AML-193 (cell line): ENCODE results near the gene PLK3.
A peak's percentile ranks its signal among the peaks of the same experiment; 100 is the strongest.
"Not testable (repeated sequence)": the region's sequence is repeated elsewhere in the genome, so short reads cannot be mapped to it uniquely, and the experiment has no call there.

Experiments
- DNase-seq, 2 experiments: peaks; one replicate each; lab custom pipeline; 2025; lab: John Stamatoyannopoulos, UW

The PLK3 gene

GRCh38 chr1:44828003-44828651 lies 27.9 kb downstream of the PLK3 start:
- DNase-seq, result no peak

GRCh38 chr1:44828841-44829440 lies 28.8 kb downstream of the PLK3 start:
- no peak for DNase-seq

DNA sequence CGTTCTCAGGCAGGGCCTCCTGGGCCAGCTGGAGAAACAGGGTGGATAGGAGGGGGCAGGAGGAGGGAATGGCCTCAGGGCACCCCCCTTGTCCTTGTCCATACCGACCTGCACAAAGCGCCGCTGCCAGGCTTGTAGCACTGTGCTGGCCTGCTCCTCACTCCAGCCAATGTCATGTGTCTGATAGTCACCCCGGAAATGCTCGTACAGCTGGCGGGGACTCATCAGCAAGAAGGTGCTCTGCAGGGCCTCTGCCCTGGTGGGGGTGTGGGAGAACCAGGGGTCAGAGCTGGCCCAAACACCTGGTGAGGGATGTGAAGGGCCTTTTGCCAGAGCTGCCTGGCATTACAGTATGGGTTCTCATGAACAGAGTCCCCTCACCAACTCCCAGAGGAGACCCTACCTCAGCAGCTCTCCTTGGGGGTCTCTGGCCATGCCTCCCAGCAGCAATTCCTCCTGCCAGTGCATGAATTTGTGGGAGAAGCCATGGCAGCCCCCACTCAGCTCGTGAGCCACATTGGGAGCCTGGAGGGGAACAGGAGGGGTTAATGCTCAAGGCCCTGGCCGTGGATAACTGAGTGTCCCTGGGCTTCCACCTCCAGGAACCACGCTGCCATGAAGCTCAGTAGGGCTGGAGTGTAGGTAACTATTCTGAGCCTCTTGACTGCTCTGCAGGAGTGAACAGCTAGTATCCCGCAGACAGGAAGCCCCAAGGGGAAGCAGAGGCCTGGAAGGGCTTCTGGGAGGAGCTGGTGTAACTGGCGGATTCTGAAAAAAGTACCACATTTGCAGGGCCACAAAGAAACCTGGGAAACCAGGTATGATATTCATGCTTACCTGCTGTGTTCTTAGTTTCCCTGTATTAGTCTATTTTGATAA lies 29.6 kb downstream of the PLK3 start:
- DNase-seq, result no peak

GRCh38 chr1:44830900-44831304 lies 30.7 kb downstream of the PLK3 start:
- DNase-seq, result no peak

DNA sequence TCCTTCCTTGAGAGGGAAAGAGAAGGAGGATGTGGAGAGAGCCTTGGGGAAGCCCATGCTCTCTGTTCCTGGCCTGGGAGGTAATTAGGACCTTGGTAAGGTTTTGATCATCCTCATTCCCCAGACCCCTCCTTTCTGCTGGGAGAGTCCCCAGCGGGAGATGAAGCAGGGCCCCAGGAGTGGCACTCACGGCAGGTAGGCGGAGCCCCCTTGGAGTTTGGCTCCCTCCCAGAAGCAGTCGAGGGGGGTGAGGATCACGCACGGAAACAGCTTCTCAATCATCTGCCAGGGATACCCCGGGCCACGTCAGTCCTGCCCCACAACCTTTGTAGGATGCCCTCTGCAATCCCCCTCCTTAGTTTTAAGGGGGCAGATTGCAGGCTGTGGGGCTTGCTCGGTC lies 31.3 kb downstream of the PLK3 start:
- no peak for DNase-seq

DNA sequence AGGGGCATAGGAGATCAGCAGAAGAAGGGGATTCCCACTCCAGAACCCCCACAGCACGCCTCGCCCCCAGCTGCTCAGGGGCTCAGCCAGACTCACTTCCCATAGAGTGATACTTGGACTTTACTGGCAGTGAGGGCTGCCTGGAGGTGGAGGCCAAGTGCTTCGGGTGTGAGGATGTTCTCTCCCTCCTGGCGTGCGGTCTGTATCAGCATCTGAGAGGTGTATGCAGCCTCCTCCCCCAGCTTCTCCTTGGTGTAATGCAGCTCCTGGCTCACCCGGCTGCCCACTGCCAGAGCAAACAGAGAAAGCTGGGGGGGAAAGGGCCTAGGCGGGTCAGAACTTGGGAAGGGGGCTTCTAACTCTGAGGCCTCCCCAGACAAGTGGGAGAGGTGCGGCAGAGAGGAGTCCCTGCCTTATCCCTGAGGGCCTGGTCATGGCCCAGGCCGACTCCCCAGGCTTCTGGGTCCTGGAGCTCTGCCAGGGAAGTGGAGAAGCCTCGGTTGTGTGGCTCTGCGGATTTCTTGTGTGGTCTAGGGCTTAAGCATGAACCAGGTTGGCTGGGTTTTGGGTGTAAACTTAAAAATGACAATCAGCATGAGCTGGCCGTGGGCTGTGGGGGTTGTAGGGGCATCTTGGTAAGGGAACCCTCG lies 32.0 kb downstream of the PLK3 start:
- no peak for DNase-seq

DNA sequence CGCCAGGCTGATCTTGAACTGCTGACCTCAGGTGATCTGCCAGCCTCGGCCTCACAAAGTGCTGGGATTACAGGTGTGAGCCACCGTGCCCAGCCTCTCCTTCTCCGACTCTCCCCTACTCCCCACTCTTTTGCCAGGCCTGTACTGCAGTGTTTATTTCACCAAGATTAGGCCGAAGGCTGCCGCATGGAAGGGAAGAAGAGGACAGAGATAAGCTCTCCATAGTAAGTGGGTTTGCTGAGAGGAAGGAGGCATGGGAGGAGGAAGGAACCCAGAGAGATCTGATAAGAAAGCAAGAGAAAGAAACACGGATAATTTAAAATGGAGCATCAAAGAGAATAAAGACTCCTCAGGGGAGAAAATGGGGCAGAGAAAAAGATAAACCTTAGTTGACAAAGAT lies 34.2 kb downstream of the PLK3 start:
- DNase-seq, result no peak

GRCh38 chr1:44835738-44836675 lies 35.8 kb downstream of the PLK3 start:
- peak; percentile 55 to 68 for DNase-seq

GRCh38 chr1:44838294-44838693 lies 38.1 kb downstream of the PLK3 start:
- not testable (repeated sequence) for DNase-seq

- no peak for DNase-seq
Measured at GRCh38 chr1:44839576-44839975, 39.4 kb downstream of the PLK3 start.

- no peak for DNase-seq
Measured at GRCh38 chr1:44842486-44842861, 42.3 kb downstream of the PLK3 start.

DNA sequence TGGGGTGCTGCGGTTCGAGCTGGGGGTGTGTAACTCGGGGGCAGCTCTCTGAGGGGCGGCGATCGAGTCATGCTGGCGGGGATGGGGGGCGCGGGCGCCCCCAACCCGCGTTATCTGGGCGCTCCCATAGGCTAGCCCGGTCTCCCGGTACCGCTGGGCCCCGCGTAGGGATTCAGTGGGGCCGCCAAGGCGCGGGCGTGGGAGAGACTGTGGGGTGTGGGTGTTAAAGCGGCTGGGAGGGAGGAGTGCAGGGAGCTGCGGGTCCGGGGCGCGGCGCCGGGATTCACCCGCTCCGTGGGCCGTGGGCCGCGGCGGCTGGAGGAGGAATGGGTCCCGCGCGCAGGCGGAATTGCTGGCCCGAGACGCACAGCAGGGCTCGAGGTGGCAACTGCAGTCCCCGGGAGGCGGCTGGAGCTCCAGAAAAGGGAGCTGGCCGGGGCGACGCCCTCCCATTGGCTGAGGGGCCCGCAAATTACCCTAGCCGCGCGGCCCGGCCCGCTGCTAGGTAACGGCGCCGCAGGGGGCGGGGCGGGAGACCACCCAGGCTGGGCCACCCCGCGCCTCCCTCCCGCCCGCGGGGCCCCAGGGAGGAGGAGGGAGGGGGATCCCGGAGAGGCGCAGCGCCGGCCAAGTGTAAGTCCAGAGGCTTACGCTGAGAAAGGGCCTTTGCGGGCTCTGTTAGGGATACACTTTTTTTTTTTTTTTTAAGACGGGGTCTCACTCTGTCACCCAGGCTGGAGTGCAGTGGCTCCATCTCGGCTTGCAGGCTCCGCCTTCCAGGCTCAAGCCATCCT lies 42.9 kb downstream of the PLK3 start, which contains the start of gene PTCH2:
PTCH2 (minus strand) TSS at position 392 of the 794 bp plus-strand sequence; CDS start at position 71, 321 bp downstream.
- no peak for DNase-seq

- no peak for DNase-seq
Measured at GRCh38 chr1:44846985-44847384, 46.8 kb downstream of the PLK3 start.

- no peak for DNase-seq
Measured at GRCh38 chr1:44847845-44848244, 47.7 kb downstream of the PLK3 start.

- DNase-seq, result no peak
Measured at GRCh38 chr1:44848456-44849181, 48.4 kb downstream of the PLK3 start.

DNA sequence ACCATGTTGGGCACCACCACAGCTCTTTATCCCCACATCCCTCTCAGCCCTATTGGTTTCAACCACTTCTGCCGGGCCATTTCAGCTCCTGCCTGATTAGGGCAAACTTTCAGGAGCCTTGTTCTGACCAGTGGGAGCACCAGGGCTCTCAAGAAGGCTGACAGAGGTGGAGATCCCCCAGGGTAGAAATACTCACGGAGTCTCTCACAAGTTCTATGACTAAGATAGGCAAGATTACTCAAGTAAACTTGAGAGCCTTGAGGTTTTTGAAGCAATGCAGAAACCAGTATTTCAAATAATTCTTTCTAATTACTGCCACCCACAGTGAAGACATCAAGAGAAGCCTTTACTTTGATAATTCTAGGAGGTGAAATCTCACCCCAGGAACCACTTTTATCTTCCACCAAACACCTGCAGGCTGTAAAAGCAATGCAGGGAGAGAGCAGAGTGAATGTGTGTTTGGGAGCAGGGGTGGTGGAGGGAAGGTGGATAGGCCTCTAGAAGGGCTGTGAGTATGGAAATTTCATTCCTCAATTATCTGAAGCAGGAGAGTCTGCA lies 49.5 kb downstream of the PLK3 start:
- DNase-seq, result no peak

- DNase-seq, result no peak
Measured at GRCh38 chr1:44851308-44851707, 51.1 kb downstream of the PLK3 start.

- DNase-seq, result no peak
Measured at GRCh38 chr1:44853201-44853600, 53.0 kb downstream of the PLK3 start.

DNA sequence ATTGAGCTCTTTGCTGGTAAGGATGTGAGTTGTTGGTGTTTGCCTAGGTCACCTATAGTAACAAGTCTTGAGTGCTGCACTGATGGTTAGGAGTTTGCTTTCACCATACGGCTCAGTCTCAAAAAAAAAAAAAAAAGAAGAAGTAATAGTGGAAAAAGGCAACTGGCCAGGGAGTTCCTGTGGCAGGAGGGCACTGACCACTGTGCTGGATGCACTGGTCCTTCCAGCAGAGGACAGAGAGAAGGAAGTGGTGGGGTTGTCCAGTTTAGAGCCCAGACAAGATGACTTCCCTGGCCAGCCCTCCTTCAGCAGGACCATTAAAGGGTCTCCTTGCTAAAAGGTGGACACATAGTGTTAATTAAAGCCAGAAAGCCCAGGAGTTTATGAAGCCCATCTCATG lies 54.8 kb downstream of the PLK3 start:
- no peak for DNase-seq
